H1 (cell line): Measurements from ENCODE around the gene AP3D1. TPM values are rescaled to one million over a fixed set of nuclear protein-coding genes. Genes with fewer than 3 reads are reported as not detected.

Source experiments
- KDM1A ChIP-seq: fragments of 200-600, 300-600 bp; sonication (generic); IDR thresholded peaks from 2 replicates; pipeline ENCODE4 v1.7.1; 2016; ENCODE audit warnings: mild to moderate bottlenecking, low read length, borderline replicate concordance
- polyA plus RNA-seq, 7 experiments: library from polyadenylated mRNA; depleted of rRNA in 3 of 7; stranded (reverse) in 5 of 7; unstranded in 2 of 7; fragments of >200 nt in 5 of 7; fragments of 200-250 nt in 2 of 7; gene quantifications; 1 replicate in 5 of 7; 2 replicates in 1 of 7; 4 replicates in 1 of 7; pipeline versions ENCODE4 v1.2.1 to v1.2.3, GENCODE V29; 2011 to 2013; ENCODE audit warnings: missing spikeins in 2 of 7, mixed read lengths in 2 of 7
- total RNA-seq: library from RNA; stranded (reverse); fragmentation: NEBNext Ultra II Directional; extraction: Animal tissue kit (Norgen Biotek cat#: 25700); gene quantifications from 2 replicates; pipeline ENCODE4 v1.2.1, GENCODE V29; 2021

Gene AP3D1
- total and polyA plus RNA-seq, 2 of the 8 experiments (the other 6 are each of a cell fraction or from before 2014, with no cell fraction given): 161 to 174 TPM

- TF ChIP-seq KDM1A: no peak
Observed at GRCh38 chr19:2123682-2124387, 27.5 kb downstream of the AP3D1 start (continued).
